ENCODE results near the gene MEF2A.
"Not testable (repeated sequence)": the region's sequence is repeated elsewhere in the genome, so short reads cannot be mapped to it uniquely, and the experiment has no call there.

MEF2A gene

GRCh38 chr15:99728916-99729315 lies 163.1 kb downstream of the MEF2A start:
- no peak for DNase-seq

GRCh38 chr15:99729327-99729726 lies 163.5 kb downstream of the MEF2A start:
- DNase-seq = no peak

GRCh38 chr15:99729920-99730319 lies 164.1 kb downstream of the MEF2A start:
- peak in 20 of 56 donors; percentile 11 to 63 (median 32) for DNase-seq

- DNase-seq = no peak
Measured at GRCh38 chr15:99731336-99732123, 165.7 kb downstream of the MEF2A start.

- peak in 2 of 56 donors; percentile 7 to 29 for DNase-seq
Measured at GRCh38 chr15:99732124-99732750, 166.5 kb downstream of the MEF2A start.

GRCh38 chr15:99732751-99733267 lies 167.0 kb downstream of the MEF2A start:
- peak in 6 of 56 donors; percentile 51 to 75 (median 62) for DNase-seq

- DNase-seq = peak; percentile 40 to 99 (median 95)
Measured at GRCh38 chr15:99733268-99734039, 167.7 kb downstream of the MEF2A start, which contains the start of gene LYSMD4. LYSMD4 (minus strand) TSS chr15:99733437; CDS start chr15:99731999, 1,438 bp downstream.

GRCh38 chr15:99734040-99734291 lies 168.2 kb downstream of the MEF2A start:
- DNase-seq = not testable (repeated sequence)

- no peak for DNase-seq
Measured at GRCh38 chr15:99734575-99734974, 168.8 kb downstream of the MEF2A start.

- DNase-seq = no peak
Measured at GRCh38 chr15:99735868-99736267, 170.1 kb downstream of the MEF2A start.

- DNase-seq = no peak
Measured at GRCh38 chr15:99736702-99737101, 170.9 kb downstream of the MEF2A start.

GRCh38 chr15:99738021-99738847 lies 172.4 kb downstream of the MEF2A start:
- no peak for DNase-seq

GRCh38 chr15:99741835-99742234 lies 176.1 kb downstream of the MEF2A start:
- no peak for DNase-seq

GRCh38 chr15:99744142-99744541 lies 178.4 kb downstream of the MEF2A start:
- DNase-seq = no peak

- DNase-seq = no peak
Measured at GRCh38 chr15:99745370-99746086, 179.7 kb downstream of the MEF2A start.

GRCh38 chr15:99749386-99749785 lies 183.6 kb downstream of the MEF2A start:
- no peak for DNase-seq

- DNase-seq = not testable (repeated sequence)
Measured at GRCh38 chr15:99750326-99750725, 184.5 kb downstream of the MEF2A start.

- DNase-seq = no peak
Measured at GRCh38 chr15:99752556-99752955, 186.8 kb downstream of the MEF2A start.

- no peak for DNase-seq
Measured at GRCh38 chr15:99753066-99753465, 187.3 kb downstream of the MEF2A start.

- peak in 27 of 56 donors; percentile 5 to 84 (median 24) for DNase-seq
Measured at GRCh38 chr15:99755692-99756409, 190.1 kb downstream of the MEF2A start.

Data from amygdala (tissue), 56 donors.